ENCODE results near the gene KRTAP5-4. TPM values are rescaled to one million over a fixed set of nuclear protein-coding genes. Genes with fewer than 3 reads are reported as not detected.

The KRTAP5-4 gene
- total and polyA plus RNA-seq, 4 donors, result not detected

DNA sequence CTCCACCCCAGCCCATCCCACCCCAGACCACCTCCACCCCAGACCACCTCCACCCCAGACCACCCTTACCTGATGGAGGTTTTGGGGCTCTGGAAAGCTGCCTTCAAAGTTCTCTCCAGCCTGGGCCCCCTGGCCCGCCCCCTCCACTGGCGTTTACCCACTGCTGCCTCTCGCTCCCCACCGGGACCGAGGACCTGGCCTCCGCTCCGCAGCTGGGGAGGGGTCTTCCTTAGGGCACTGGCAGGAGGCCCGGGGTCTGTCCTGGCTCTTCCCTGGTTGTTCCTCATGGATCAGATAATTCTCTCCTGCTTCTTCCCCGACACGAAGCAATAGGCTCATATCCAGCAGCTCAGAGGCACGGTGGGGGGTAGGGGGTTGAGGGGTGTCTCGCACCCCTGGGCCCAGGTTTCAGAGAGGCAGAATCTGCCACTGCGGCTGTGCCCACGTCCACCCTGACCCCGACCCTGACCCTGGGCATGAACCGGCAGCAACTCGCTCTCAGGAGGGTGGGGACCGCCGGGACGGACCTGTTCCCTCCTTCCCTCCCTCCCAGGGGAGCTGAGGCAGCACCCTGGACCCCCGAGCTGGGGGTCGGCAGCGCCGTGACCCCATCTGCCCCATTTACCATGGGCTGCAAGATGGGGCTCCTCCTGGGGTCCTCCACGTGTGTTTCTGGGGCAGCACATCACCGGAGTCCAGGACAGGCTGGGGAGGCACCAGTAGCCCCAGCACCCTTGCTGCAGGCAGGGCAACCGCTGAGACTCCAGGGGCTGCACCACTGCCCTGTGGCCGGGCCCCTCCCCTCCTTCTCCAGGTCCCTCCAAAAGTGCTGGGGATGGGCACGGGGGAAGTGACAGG is 20.6 kb upstream of the KRTAP5-4 start:
- intact Hi-C loops (cut with DNase I), result no loop called here
- DNase-seq (peak in 1 of 2 donors; percentile 30), ATAC-seq (ENCODE audit: low FRiP score) (no peak)
- H3K4me3 ChIP-seq (ENCODE audit: low read length in 2 of 2), result no peak overlapping the region
- H3K4me1 ChIP-seq (ENCODE audit: control insufficient read depth in 1 of 2, insufficient read depth in 2 of 2, low read length in 2 of 2), result no peaks in the 10 kb centered on the region
- no peaks in the 10 kb centered on the region for H3K27me3 ChIP-seq (ENCODE audit: control insufficient read depth in 1 of 2, insufficient read depth in 2 of 2, low read length in 1 of 2)
- no peak overlapping the region for H3K27ac ChIP-seq (ENCODE audit: low read depth in 1 of 2, low read length in 2 of 2)
- 75 to 81% methylated on average over 25 to 29 of the region's 29 CpGs for WGBS, 2 donors
- H3K36me3 ChIP-seq (ENCODE audit: control insufficient read depth in 1 of 2, insufficient read depth in 2 of 2, low read length in 1 of 2), result no peaks in the 10 kb centered on the region
- no peaks in the 10 kb centered on the region for H3K9me3 ChIP-seq (ENCODE audit: control insufficient read depth, low read length)

GRCh38 chr11:1641096-1641495 is 19.2 kb upstream of the KRTAP5-4 start:
- Histone ChIP-seq H3K36me3 (ENCODE audit: control insufficient read depth in 1 of 2, insufficient read depth in 2 of 2, low read length in 1 of 2) (no peaks in the 10 kb centered on the region), H3K27me3 (ENCODE audit: control insufficient read depth in 1 of 2, insufficient read depth in 2 of 2, low read length in 1 of 2) (no peaks in the 10 kb centered on the region), H3K27ac (ENCODE audit: low read depth in 1 of 2, low read length in 2 of 2) (no peak overlapping the region), H3K4me1 (ENCODE audit: control insufficient read depth in 1 of 2, insufficient read depth in 2 of 2, low read length in 2 of 2) (no peaks in the 10 kb centered on the region), H3K4me3 (ENCODE audit: low read length in 2 of 2) (no peak overlapping the region), H3K9me3 (ENCODE audit: control insufficient read depth, low read length) (no peaks in the 10 kb centered on the region)
- intact Hi-C loops (cut with DNase I), result no loop called here
- WGBS, 2 donors, result 87 to 90% methylated on average over 15 of the region's 15 CpGs
- DNase-seq, result peak; percentile 27 to 76
- ATAC-seq (ENCODE audit: low FRiP score), result no peak

DNA sequence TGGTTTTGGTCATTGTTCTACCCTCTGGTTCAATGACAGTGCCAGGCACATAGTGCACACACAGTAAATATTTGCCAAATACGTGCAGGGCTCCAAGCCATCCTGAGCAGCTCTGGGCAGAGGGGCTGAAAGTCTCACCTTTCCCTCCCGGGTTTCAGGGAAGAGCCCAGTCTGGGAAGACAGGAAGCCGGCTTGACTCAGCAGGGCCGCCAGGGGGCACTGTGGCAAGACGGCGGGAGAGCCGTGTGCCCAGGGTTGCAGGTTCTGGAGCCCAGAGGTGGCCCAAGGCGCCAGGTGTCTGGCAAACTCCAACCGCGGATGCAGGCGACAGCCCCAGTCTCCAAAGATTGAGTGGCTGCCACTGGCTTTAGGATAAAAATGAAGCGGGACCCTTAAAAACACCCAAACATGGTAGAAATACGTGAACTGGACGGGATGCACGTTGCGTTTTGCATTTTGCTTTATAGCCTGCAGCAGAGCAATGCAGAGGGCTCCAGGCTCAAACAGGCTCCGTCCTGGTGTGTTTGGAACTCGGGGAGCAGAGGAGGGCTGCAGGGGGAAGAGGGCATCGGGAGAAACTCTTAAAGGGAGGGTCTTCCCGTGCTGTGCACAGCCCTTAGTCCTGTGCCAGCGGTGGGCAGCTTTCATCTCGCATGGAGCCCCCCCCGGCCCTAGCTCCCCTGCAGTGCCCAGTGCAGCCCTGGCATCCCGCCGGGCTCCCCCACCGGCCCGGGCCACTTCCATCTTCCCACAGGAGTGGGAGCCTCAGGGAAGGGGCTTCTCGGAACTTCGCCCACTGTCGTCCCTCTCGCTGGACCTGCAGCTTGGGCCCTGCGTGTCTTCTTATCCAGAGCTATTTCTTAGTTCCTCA is 18.4 kb upstream of the KRTAP5-4 start:
- Histone ChIP-seq H3K9me3 (ENCODE audit: control insufficient read depth, low read length) (no peaks in the 10 kb centered on the region), H3K36me3 (ENCODE audit: control insufficient read depth in 1 of 2, insufficient read depth in 2 of 2, low read length in 1 of 2) (no peaks in the 10 kb centered on the region), H3K27me3 (ENCODE audit: control insufficient read depth in 1 of 2, insufficient read depth in 2 of 2, low read length in 1 of 2) (no peaks in the 10 kb centered on the region), H3K4me1 (ENCODE audit: control insufficient read depth in 1 of 2, insufficient read depth in 2 of 2, low read length in 2 of 2) (no peaks in the 10 kb centered on the region), H3K27ac (ENCODE audit: low read depth in 1 of 2, low read length in 2 of 2) (no peak overlapping the region), H3K4me3 (ENCODE audit: low read length in 2 of 2) (no peak overlapping the region)
- peak; percentile 41 to 61 for DNase-seq
- intact Hi-C loops (cut with DNase I), result no loop called here
- WGBS, 2 donors, result 53% methylated on average over 32 of the region's 32 CpGs
- no peak for ATAC-seq (ENCODE audit: low FRiP score)

DNA sequence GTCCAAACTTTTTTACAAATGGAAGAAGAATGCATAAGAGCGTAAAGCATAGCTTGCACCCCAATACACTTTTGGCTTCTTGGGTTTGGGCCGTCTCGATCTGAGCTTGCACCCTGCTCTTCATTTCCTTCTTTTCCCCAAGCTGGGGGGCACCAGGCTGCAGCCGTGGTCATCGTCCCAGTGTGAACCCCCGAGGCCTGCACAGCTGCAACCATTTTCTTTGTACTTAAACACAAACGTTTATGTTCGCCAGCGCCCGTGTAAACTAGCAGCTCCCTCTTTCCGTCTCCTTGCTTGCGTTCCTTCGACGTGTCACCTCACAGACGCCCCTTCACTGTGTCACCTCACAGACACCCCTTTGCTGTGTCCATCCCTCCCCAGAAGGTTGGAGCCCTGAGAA is 17.7 kb upstream of the KRTAP5-4 start:
- ATAC-seq (ENCODE audit: low FRiP score), result no peak
- WGBS, 2 donors, result 42 to 50% methylated on average over 15 of the region's 15 CpGs
- Histone ChIP-seq H3K4me3 (ENCODE audit: low read length in 2 of 2) (no peak overlapping the region), H3K36me3 (ENCODE audit: control insufficient read depth in 1 of 2, insufficient read depth in 2 of 2, low read length in 1 of 2) (no peaks in the 10 kb centered on the region), H3K27ac (ENCODE audit: low read depth in 1 of 2, low read length in 2 of 2) (no peak overlapping the region), H3K9me3 (ENCODE audit: control insufficient read depth, low read length) (no peaks in the 10 kb centered on the region), H3K4me1 (ENCODE audit: control insufficient read depth in 1 of 2, insufficient read depth in 2 of 2, low read length in 2 of 2) (no peaks in the 10 kb centered on the region), H3K27me3 (ENCODE audit: control insufficient read depth in 1 of 2, insufficient read depth in 2 of 2, low read length in 1 of 2) (no peaks in the 10 kb centered on the region)
- intact Hi-C loops (cut with DNase I), result no loop called here
- peak in 1 of 2 donors; percentile 39 for DNase-seq

GRCh38 chr11:1639102-1639620 is 17.2 kb upstream of the KRTAP5-4 start:
- Histone ChIP-seq H3K27me3 (ENCODE audit: control insufficient read depth in 1 of 2, insufficient read depth in 2 of 2, low read length in 1 of 2) (no peaks in the 10 kb centered on the region), H3K27ac (ENCODE audit: low read depth in 1 of 2, low read length in 2 of 2) (no peak overlapping the region), H3K9me3 (ENCODE audit: control insufficient read depth, low read length) (no peaks in the 10 kb centered on the region), H3K36me3 (ENCODE audit: control insufficient read depth in 1 of 2, insufficient read depth in 2 of 2, low read length in 1 of 2) (no peaks in the 10 kb centered on the region), H3K4me1 (ENCODE audit: control insufficient read depth in 1 of 2, insufficient read depth in 2 of 2, low read length in 2 of 2) (no peaks in the 10 kb centered on the region), H3K4me3 (ENCODE audit: low read length in 2 of 2) (no peak overlapping the region)
- 47 to 60% methylated on average over 18 of the region's 18 CpGs for WGBS, 2 donors
- peak in 1 of 2 donors; percentile 26 for DNase-seq
- intact Hi-C loops (cut with DNase I), result no loop called here
- no peak for ATAC-seq (ENCODE audit: low FRiP score)

- H3K4me1 ChIP-seq (ENCODE audit: control insufficient read depth in 1 of 2, insufficient read depth in 2 of 2, low read length in 2 of 2), result no peaks in the 10 kb centered on the region
- intact Hi-C loops (cut with DNase I), result no loop called here
- no peak overlapping the region for H3K4me3 ChIP-seq (ENCODE audit: low read length in 2 of 2)
- DNase-seq (peak; percentile 33 to 55), ATAC-seq (ENCODE audit: low FRiP score) (no peak)
- no peaks in the 10 kb centered on the region for H3K27me3 ChIP-seq (ENCODE audit: control insufficient read depth in 1 of 2, insufficient read depth in 2 of 2, low read length in 1 of 2)
- no peak overlapping the region for H3K27ac ChIP-seq (ENCODE audit: low read depth in 1 of 2, low read length in 2 of 2)
- H3K36me3 ChIP-seq (ENCODE audit: control insufficient read depth in 1 of 2, insufficient read depth in 2 of 2, low read length in 1 of 2), result no peaks in the 10 kb centered on the region
- no peaks in the 10 kb centered on the region for H3K9me3 ChIP-seq (ENCODE audit: control insufficient read depth, low read length)
- WGBS, 2 donors, result 83 to 84% methylated on average over 8 of the region's 8 CpGs
Measured at GRCh38 chr11:1638344-1638743, 16.4 kb upstream of the KRTAP5-4 start.

DNA sequence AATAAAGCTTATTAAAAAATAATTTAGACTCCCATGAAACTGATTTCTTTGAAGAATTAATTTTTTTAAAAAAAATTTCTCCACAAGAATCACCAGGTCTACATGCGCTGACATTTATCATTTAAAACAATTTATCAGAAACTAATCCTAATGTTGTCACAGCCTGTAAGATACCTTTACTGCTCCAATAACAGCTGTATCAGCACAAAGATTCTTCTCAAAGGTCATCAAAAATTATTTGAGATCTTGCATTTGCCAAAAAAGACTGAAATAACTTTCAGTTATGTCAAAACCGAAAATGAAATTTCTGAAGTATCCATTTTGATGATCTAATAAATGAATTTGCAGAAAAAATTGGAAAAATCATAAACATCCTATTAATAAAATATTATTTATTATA is 15.7 kb upstream of the KRTAP5-4 start:
- H3K36me3 ChIP-seq (ENCODE audit: control insufficient read depth in 1 of 2, insufficient read depth in 2 of 2, low read length in 1 of 2), result no peaks in the 10 kb centered on the region
- intact Hi-C loops (cut with DNase I), result no loop called here
- ATAC-seq (ENCODE audit: low FRiP score), result no peak

DNA sequence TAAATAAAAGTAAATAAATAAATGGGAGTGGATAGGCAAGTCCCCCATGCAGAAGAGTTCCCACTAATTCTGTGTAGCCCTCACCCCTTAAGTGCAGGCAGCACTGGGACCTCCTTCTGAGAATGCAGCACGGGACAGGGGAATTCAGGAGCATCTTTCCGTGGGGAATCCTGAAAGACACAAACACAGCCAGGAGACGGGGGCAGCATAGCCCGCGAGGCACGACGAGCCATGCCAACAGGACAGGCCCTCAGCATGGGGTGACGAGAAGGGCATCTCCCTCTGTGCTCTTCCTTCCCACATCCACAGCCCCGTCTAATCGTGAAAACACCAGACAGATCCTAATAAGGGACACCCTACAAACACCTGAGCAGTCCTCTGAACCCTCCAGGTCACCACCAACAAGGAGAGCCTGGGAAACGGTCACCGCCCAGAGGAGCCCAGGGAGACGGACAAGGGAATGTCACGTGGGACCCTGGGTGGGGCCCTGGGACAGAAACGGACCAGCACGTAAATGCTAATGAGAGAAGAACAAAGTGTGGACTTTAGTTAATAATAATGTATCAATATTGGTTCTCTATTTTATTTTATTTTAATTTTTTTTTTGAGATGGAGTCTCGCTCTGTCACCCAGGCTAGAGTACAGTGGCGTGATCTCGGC is 14.5 kb upstream of the KRTAP5-4 start:
- WGBS, 2 donors, result 84 to 85% methylated on average over 19 of the region's 19 CpGs
- no peak for DNase-seq

More for the DNA sequence above, 15.7 kb upstream of the KRTAP5-4 start:
- no peak overlapping the region for H3K27ac ChIP-seq (ENCODE audit: low read depth in 1 of 2, low read length in 2 of 2)
- H3K4me1 ChIP-seq (ENCODE audit: control insufficient read depth in 1 of 2, insufficient read depth in 2 of 2, low read length in 2 of 2), result no peaks in the 10 kb centered on the region
- H3K9me3 ChIP-seq (ENCODE audit: control insufficient read depth, low read length), result no peaks in the 10 kb centered on the region
- WGBS, 2 donors, result 89 to 90% methylated on average over 2 of the region's 2 CpGs
- H3K27me3 ChIP-seq (ENCODE audit: control insufficient read depth in 1 of 2, insufficient read depth in 2 of 2, low read length in 1 of 2), result no peaks in the 10 kb centered on the region
- H3K4me3 ChIP-seq (ENCODE audit: low read length in 2 of 2), result no peak overlapping the region
- DNase-seq, result no peak

More for the DNA sequence above, 14.5 kb upstream of the KRTAP5-4 start:
- Histone ChIP-seq H3K4me1 (ENCODE audit: control insufficient read depth in 1 of 2, insufficient read depth in 2 of 2, low read length in 2 of 2) (no peaks in the 10 kb centered on the region), H3K27ac (ENCODE audit: low read depth in 1 of 2, low read length in 2 of 2) (no peak overlapping the region), H3K9me3 (ENCODE audit: control insufficient read depth, low read length) (no peaks in the 10 kb centered on the region), H3K27me3 (ENCODE audit: control insufficient read depth in 1 of 2, insufficient read depth in 2 of 2, low read length in 1 of 2) (no peaks in the 10 kb centered on the region), H3K4me3 (ENCODE audit: low read length in 2 of 2) (no peak overlapping the region), H3K36me3 (ENCODE audit: control insufficient read depth in 1 of 2, insufficient read depth in 2 of 2, low read length in 1 of 2) (no peaks in the 10 kb centered on the region)
- no peak for ATAC-seq (ENCODE audit: low FRiP score)
- intact Hi-C loops (cut with DNase I), result no loop called here

Measured in aorta (tissue), 5 donors.